Stimulated activated CD8-positive, alpha-beta memory T cell treated with anti-CD3 and anti-CD28 coated beads, Interleukin-12 subunit alpha, Interleukin-12 subunit beta, amount 100 ng/mL, for 1 hour (primary cell): ENCODE data around the gene LAMB4.

ENCODE experiments used
- DNase-seq: peaks from one replicate; pipeline ENCODE4 v3.0.0-alpha.2; 2020; ENCODE audit warnings: low read depth

LAMB4 gene

GRCh38 chr7:108130261-108130660, at the start of gene LAMB4:
LAMB4 (minus strand) TSS chr7:108130361; CDS start chr7:108123164, 7,197 bp downstream.
- DNase-seq, result no peak

- no peak for DNase-seq
Measured at GRCh38 chr7:108178398-108178797, 48.2 kb upstream of the LAMB4 start.

GRCh38 chr7:108171164-108171563, 41.0 kb upstream of the LAMB4 start:
- DNase-seq, result no peak

- DNase-seq, result no peak
Measured at GRCh38 chr7:108170251-108170650, 40.1 kb upstream of the LAMB4 start.

GRCh38 chr7:108167460-108167859, 37.3 kb upstream of the LAMB4 start:
- no peak for DNase-seq

- DNase-seq, result no peak
Measured at GRCh38 chr7:108166687-108167086, 36.5 kb upstream of the LAMB4 start.

GRCh38 chr7:108165723-108166122, 35.6 kb upstream of the LAMB4 start:
- DNase-seq, result no peak

GRCh38 chr7:108164946-108165345, 34.8 kb upstream of the LAMB4 start:
- no peak for DNase-seq

- no peak for DNase-seq
Measured at GRCh38 chr7:108164342-108164741, 34.2 kb upstream of the LAMB4 start.

GRCh38 chr7:108158776-108159175, 28.6 kb upstream of the LAMB4 start:
- no peak for DNase-seq

- no peak for DNase-seq
Measured at GRCh38 chr7:108157606-108158335, 27.6 kb upstream of the LAMB4 start.

GRCh38 chr7:108156897-108157605, 26.9 kb upstream of the LAMB4 start:
- DNase-seq, result no peak

GRCh38 chr7:108152198-108152597, 22.0 kb upstream of the LAMB4 start:
- DNase-seq, result no peak

- no peak for DNase-seq
Measured at GRCh38 chr7:108149908-108150307, 19.7 kb upstream of the LAMB4 start.

- DNase-seq, result no peak
Measured at GRCh38 chr7:108149119-108149518, 19.0 kb upstream of the LAMB4 start.

GRCh38 chr7:108147031-108147563, 16.9 kb upstream of the LAMB4 start:
- DNase-seq, result no peak

- DNase-seq, result peak; percentile 9
Measured at GRCh38 chr7:108146070-108146842, 16.1 kb upstream of the LAMB4 start.

GRCh38 chr7:108145401-108145800, 15.2 kb upstream of the LAMB4 start:
- DNase-seq, result no peak

GRCh38 chr7:108144931-108145330, 14.8 kb upstream of the LAMB4 start:
- no peak for DNase-seq

- no peak for DNase-seq
Measured at GRCh38 chr7:108143658-108144420, 13.7 kb upstream of the LAMB4 start.

GRCh38 chr7:108142675-108143259, 12.6 kb upstream of the LAMB4 start:
- DNase-seq, result no peak
